ENCODE results near the gene FZD2.

GRCh38 chr17:44601539-44601938 is 44.3 kb downstream of the FZD2 start:
- no peak for TF ChIP-seq CTCF (conservative IDR thresholded peaks at IDR 0.05; ENCODE audit: low read depth, low read length)
- no peak for TF ChIP-seq EZH2phosphoT487 (IDR thresholded peaks at IDR 0.05; ENCODE audit: borderline replicate concordance, low read length)

All from PC-3 (cell line).